Hematopoietic multipotent progenitor cell treated with erythropoietin and hydrocortisone succinate and interleukin-3 and kit ligand, for 6 days (in vitro differentiated cells): ENCODE measurements around the gene OPN1LW.
"Not testable (repeated sequence)": the region's sequence is repeated elsewhere in the genome, so short reads cannot be mapped to it uniquely, and the experiment has no call there.

Source experiments
- DNase-seq: peaks from one replicate; pipeline ENCODE4 v3.0.0-alpha.2; 2015

Gene OPN1LW

GRCh38 chrX:154135458-154136229, 8.4 kb upstream of the OPN1LW start:
- no peak for DNase-seq

GRCh38 chrX:154136627-154137161, 7.3 kb upstream of the OPN1LW start:
- DNase-seq = peak; percentile 75

DNA sequence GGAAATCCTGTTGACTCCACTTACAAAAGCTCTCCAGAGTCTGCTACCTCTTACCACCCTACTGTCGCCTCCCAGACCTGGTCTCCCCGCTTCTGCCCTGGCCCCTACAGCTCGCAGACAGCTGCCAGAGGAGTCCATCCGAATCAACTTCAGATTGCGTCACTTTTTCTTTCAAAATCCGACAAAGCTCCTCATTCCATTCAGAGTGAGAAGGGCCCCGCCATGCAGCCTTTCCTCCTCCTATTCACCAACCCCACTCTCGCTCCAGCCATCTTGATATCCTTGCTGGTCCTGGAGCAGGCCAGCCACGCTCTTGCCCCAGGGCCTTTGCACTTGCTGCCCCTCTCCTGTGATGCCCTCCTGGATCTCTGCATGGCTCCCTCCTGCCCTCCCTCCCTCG, 5.2 kb upstream of the OPN1LW start:
- DNase-seq = no peak

DNA sequence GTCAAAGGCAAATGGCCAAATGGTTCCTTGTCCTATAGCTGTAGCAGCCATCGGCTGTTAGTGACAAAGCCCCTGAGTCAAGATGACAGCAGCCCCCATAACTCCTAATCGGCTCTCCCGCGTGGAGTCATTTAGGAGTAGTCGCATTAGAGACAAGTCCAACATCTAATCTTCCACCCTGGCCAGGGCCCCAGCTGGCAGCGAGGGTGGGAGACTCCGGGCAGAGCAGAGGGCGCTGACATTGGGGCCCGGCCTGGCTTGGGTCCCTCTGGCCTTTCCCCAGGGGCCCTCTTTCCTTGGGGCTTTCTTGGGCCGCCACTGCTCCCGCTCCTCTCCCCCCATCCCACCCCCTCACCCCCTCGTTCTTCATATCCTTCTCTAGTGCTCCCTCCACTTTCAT, 3.8 kb upstream of the OPN1LW start:
- no peak for DNase-seq

GRCh38 chrX:154140742-154141141, 3.3 kb upstream of the OPN1LW start:
- no peak for DNase-seq

- no peak for DNase-seq
These were observed 1.7 kb upstream of the OPN1LW start for GRCh38 chrX:154142386-154142785.

DNA sequence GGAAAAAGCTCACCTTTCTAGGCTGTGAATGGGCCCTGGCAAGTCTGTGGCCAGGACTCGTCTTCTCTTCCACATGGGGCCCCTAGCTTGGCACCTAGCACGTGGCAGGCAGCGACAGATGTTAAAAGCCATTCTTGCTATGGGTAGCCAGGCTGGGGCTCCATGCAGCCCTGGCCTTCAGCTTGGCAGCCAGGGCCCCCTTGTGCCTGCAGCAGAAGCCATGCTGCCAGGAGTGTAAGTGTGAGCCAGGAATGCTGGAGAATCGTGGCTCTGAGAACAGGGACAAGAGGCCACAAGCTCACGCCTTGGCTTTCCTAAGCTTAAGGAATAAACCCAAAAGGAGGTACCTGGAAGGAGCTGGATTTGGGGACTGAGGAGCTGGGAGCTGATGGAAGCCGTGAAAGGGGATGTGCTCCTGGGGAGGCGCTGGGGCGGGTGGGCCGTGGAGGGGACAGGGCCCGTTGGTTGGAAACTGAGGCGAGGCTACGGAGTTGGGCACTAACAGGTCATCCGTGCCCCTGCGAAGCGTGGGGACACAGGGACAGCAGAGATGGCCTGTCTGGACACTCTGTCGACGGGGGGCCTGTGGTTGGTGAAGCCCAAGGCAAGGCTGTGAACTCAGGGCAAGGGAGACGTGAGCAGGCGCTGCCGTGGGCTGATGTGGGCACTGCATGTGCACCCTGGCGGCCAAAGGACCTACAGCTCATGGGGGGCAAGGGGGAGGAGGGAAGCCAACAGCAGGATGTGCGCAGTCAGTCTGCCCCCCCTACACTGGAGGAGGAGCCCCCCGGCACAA, 895 bp upstream of the OPN1LW start:
- no peak for DNase-seq

DNA sequence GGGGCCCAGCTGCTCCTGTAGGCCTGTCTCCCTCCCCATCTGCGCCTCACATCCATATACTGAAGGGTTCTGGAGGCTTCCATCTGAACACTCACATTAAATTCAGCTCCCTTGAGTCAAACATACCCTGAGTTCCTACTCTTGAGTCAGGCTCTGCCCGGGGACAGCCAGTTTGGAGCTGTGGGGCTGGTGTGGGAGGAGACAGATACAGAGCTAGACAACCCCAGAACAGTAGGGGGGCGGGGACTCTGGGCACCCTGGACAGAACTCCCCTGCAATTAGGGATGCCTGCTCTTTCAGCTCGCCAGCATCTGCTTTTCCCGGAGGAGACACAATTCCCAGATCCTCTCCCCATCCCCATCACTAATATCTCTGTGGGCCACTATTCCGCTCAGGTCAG, 7.0 kb downstream of the OPN1LW start:
- not testable (repeated sequence) for DNase-seq

GRCh38 chrX:154156221-154156620, 12.2 kb downstream of the OPN1LW start:
- not testable (repeated sequence) for DNase-seq

GRCh38 chrX:154157207-154157606, 13.2 kb downstream of the OPN1LW start:
- DNase-seq = not testable (repeated sequence)

GRCh38 chrX:154159345-154159744, 15.3 kb downstream of the OPN1LW start:
- not testable (repeated sequence) for DNase-seq

GRCh38 chrX:154164902-154165301, 20.9 kb downstream of the OPN1LW start:
- DNase-seq = not testable (repeated sequence)

DNA sequence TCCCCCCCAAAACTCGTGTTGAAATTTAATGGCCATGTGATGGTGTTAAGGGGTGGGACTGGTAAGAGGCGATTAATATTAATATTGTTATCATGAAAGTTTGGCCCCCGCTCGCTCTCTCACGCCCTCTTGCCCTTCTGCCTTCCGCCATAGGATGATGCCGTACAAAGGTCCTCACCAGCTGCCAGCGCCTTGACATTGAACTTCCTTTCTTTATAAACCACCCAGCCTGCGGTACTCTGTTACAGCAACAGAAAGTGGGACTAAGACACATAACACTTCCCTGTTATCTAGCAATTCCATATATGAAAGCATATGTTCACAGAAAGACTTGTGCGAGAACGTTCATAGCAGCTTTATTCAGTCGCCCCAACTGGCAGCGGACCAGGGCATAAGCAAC, 24.3 kb downstream of the OPN1LW start:
- not testable (repeated sequence) for DNase-seq

DNA sequence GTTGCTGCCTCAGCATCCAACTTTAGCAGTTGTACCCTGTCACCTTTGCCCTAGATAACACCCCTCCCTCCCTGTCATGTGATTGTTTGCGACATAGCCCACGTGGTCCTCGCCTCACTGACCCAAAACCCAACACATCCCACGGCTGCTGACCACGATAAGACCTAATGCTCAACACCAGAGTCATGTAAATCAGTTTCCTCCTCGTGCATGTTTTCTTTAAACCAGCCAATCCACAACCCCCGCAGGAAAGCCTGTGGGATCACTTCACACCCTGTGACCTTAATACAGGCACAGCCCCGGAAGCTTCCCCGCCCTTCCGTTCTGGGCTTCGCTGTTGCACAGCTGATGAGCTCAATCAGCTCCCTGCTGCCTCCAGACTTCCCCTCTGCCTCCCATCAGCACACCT, 28.5 kb downstream of the OPN1LW start:
- not testable (repeated sequence) for DNase-seq

DNA sequence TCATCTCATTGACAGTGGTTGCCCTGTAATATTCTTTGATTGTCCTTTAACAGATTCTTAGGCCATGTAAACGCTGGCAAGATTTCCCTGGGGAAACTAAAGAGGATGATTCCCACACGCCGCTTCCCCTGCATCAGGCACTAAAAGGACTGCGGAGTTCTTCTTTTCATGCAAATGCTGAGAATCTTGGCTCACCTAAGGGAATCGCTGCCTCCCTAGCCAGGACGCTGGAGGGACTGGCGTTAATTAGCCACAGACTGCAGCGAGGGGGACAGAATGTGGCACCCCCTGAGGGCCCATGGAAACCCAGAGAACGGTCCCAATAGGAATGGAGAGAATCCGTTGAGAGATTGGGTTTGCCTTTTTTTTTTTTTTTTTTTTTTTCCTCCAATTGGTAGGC, 30.3 kb downstream of the OPN1LW start:
- not testable (repeated sequence) for DNase-seq

DNA sequence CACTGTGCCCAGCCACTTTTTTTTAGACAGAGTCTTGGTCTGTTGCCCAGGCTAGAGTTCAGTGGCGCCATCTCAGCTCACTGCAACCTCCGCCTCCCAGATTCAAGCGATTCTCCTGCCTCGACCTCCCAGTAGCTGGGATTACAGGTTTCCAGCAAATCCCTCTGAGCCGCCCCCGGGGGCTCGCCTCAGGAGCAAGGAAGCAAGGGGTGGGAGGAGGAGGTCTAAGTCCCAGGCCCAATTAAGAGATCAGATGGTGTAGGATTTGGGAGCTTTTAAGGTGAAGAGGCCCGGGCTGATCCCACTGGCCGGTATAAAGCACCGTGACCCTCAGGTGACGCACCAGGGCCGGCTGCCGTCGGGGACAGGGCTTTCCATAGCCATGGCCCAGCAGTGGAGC, 38.3 kb downstream of the OPN1LW start, which contains the start of gene OPN1MW:
Gene OPN1MW, plus strand, starts transcription at position 301 of the 400 bp plus-strand sequence. Its CDS starts 82 bp downstream, at position 383.
- DNase-seq = not testable (repeated sequence)

GRCh38 chrX:154183794-154184193, 39.8 kb downstream of the OPN1LW start:
- DNase-seq = not testable (repeated sequence)

- not testable (repeated sequence) for DNase-seq
These were observed 48.8 kb downstream of the OPN1LW start for GRCh38 chrX:154192846-154193245.

GRCh38 chrX:154194316-154194715, 50.3 kb downstream of the OPN1LW start:
- DNase-seq = not testable (repeated sequence)

GRCh38 chrX:154196466-154196865, 52.4 kb downstream of the OPN1LW start:
- not testable (repeated sequence) for DNase-seq
